ENCODE data around the gene HSPA1A. TPM values are rescaled to one million over a fixed set of nuclear protein-coding genes. Genes with fewer than 3 reads are reported as not detected.

The HSPA1A gene
- total RNA-seq, 2 donors from 2014 or later, result 315 to 334 TPM

- Histone ChIP-seq H3K36me3 (peaks cover 69% of the 10 kb centered on the region), H3K27ac (no peak overlapping the region), H3K4me3 (no peak overlapping the region), H3K9me3 (no peaks in the 10 kb centered on the region), H3K4me1 (peaks cover 0 to 17% of the 10 kb centered on the region in 2 donors), H3K27me3 (no peaks in the 10 kb centered on the region)
- TF ChIP-seq CTCF (IDR thresholded peaks at IDR 0.05), result no peak
- DNase-seq (ENCODE audit: low spot score), result no peak
Observed at GRCh38 chr6:31779908-31780307, 35.4 kb upstream of the HSPA1A start.

GRCh38 chr6:31780507-31781243, 34.7 kb upstream of the HSPA1A start:
- Histone ChIP-seq H3K27ac (no peak overlapping the region), H3K9me3 (no peaks in the 10 kb centered on the region), H3K4me3 (no peak overlapping the region), H3K36me3 (peaks cover 77% of the 10 kb centered on the region), H3K4me1 (peaks cover 0 to 17% of the 10 kb centered on the region in 2 donors), H3K27me3 (no peaks in the 10 kb centered on the region)
- no peak for TF ChIP-seq CTCF (IDR thresholded peaks at IDR 0.05)
- DNase-seq (ENCODE audit: low spot score), result no peak

GRCh38 chr6:31781244-31782125, 33.9 kb upstream of the HSPA1A start:
- Histone ChIP-seq H3K4me1 (peaks cover 0 to 13% of the 10 kb centered on the region in 2 donors), H3K27ac (no peak overlapping the region), H3K36me3 (peaks cover 77% of the 10 kb centered on the region), H3K27me3 (no peaks in the 10 kb centered on the region), H3K9me3 (no peaks in the 10 kb centered on the region), H3K4me3 (no peak overlapping the region)
- no peak for TF ChIP-seq CTCF (IDR thresholded peaks at IDR 0.05)
- no peak for DNase-seq (ENCODE audit: low spot score)

GRCh38 chr6:31782126-31782855, 33.1 kb upstream of the HSPA1A start:
- H3K4me1 ChIP-seq, result peaks cover 0 to 5% of the 10 kb centered on the region in 2 donors
- H3K27me3 ChIP-seq, result no peaks in the 10 kb centered on the region
- no peaks in the 10 kb centered on the region for H3K9me3 ChIP-seq
- no peak for TF ChIP-seq CTCF (IDR thresholded peaks at IDR 0.05)
- peaks cover 78% of the 10 kb centered on the region for H3K36me3 ChIP-seq
- H3K27ac ChIP-seq, result no peak overlapping the region
- DNase-seq (ENCODE audit: low spot score), result no peak
- no peak overlapping the region for H3K4me3 ChIP-seq

- Histone ChIP-seq H3K4me1 (no peaks in the 10 kb centered on the region), H3K9me3 (no peaks in the 10 kb centered on the region), H3K27me3 (no peaks in the 10 kb centered on the region), H3K36me3 (peaks cover 65% of the 10 kb centered on the region), H3K27ac (no peak overlapping the region), H3K4me3 (no peak overlapping the region)
- TF ChIP-seq CTCF (IDR thresholded peaks at IDR 0.05), result no peak
- no peak for DNase-seq (ENCODE audit: low spot score)
Observed at GRCh38 chr6:31784098-31784925, 31.0 kb upstream of the HSPA1A start.

Data from right atrium auricular region (tissue), 2 donors.